Mucosa of gallbladder (tissue), 1 donor: Measurements from ENCODE around the gene UST. TPM values are rescaled to one million over a fixed set of nuclear protein-coding genes. Genes with fewer than 3 reads are reported as not detected.

ENCODE experiments used
- DNase-seq: peaks from one replicate; pipeline ENCODE4 v3.0.0-alpha.2; 2020; ENCODE audit warnings: low spot score
- total RNA-seq: library from RNA; stranded (reverse); gene quantifications from one replicate; pipeline ENCODE4 v1.2.1, GENCODE V29; 2021
- donor health status: DM: no; HTN: no; CAD: no.

The UST gene
- total RNA-seq, 1 donor from 2014 or later = 24.0 TPM

GRCh38 chr6:149060985-149061760 is 314.3 kb downstream of the UST start:
- DNase-seq = peak; percentile 39

- DNase-seq = no peak
Observed at GRCh38 chr6:149061930-149062329, 315.1 kb downstream of the UST start.

GRCh38 chr6:149062653-149063348 is 316.0 kb downstream of the UST start:
- no peak for DNase-seq

- DNase-seq = no peak
Observed at GRCh38 chr6:149063468-149063867, 316.6 kb downstream of the UST start.

- no peak for DNase-seq
Observed at GRCh38 chr6:149064001-149064659, 317.3 kb downstream of the UST start.

GRCh38 chr6:149064660-149065015 is 317.8 kb downstream of the UST start:
- no peak for DNase-seq

- no peak for DNase-seq
Observed at GRCh38 chr6:149065121-149065520, 318.3 kb downstream of the UST start.

GRCh38 chr6:149065658-149066556 is 319.1 kb downstream of the UST start:
- no peak for DNase-seq

- no peak for DNase-seq
Observed at GRCh38 chr6:149071997-149072396, 325.2 kb downstream of the UST start.

GRCh38 chr6:149074832-149075258 is 328.0 kb downstream of the UST start:
- DNase-seq = no peak

DNA sequence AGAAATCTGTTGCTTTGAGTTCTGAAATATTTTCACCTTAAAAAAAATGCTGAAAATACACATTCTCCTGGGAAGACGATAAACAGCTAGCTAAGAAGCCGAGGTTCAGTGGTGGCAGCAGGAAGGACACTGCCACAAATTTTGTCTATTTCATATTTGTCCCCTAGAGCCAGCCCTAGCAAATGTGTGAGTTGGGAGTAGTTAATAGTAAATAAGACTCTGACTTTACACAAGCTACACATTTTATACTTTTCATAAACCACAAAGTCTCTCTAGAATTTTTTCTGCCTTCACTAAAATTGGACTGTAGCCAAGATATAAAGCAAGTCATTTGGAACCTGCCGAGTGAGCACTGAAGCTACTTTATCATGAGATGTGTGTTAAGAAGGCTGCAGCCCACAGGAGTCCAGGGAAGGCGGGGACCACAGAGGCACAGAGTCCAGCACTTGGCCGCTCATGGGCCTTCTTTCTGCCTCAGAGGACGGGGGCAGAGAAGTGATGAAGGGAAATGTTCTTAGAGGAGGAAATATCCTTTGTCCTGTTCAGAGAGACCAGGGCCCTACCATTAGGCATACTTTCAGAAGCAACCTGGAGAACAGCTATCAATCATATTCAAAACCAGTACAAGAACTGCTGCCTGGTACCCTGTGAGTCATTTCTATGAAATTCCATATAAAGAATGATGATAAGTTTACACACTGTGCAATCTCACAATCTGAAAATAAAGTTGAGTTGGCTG is 329.0 kb downstream of the UST start:
- no peak for DNase-seq

- DNase-seq = no peak
Observed at GRCh38 chr6:149076355-149076734, 329.5 kb downstream of the UST start.

- DNase-seq = no peak
Observed at GRCh38 chr6:149077208-149077607, 330.4 kb downstream of the UST start.

- DNase-seq = no peak
Observed at GRCh38 chr6:149078211-149078782, 331.5 kb downstream of the UST start.

- no peak for DNase-seq
Observed at GRCh38 chr6:149079456-149079855, 332.6 kb downstream of the UST start.

GRCh38 chr6:149079911-149080491 is 333.2 kb downstream of the UST start:
- peak; percentile 50 for DNase-seq

GRCh38 chr6:149080511-149080910 is 333.7 kb downstream of the UST start:
- no peak for DNase-seq

DNA sequence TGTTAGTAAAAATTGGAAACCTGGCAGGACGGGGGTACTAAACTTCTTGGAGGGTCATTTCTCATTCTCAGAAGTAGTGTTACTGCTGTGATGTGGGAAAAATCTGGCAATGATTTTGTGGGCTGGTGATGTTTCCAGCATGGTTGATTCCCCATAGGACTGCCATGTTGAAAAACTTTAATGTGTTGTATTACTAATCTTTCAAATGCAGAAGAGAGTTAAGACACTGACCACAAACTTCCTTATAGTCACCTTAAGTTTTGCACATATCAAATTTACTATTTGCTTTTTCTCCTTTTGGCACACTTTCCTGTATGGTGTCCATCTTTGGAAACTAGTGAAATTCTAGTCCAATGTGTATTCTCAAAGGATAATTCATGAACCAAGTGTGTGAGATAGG is 334.5 kb downstream of the UST start:
- DNase-seq = no peak

GRCh38 chr6:149082320-149082719 is 335.5 kb downstream of the UST start:
- DNase-seq = peak; percentile 81

DNA sequence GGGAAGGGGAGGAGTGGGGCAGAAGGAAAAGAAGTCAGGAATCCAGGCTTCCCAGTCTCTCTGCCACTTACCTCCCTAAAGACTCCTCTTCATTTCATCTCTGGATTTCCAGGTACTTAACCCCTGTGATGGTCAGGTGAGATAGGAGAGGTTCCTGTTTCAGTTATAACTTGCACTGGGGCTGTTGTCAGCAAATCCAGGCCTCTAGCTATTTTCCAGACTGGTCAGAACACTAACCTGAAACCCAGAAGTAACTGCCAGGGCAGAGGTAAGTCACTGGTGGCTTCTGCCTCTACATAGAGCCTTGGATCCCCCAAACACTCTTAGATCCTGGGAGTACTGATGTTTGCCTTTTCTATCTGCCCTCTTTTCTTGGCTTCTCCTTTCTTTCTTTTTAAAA is 337.2 kb downstream of the UST start:
- no peak for DNase-seq
